NCI-H510A treated with DMSO at 0.1 percent for 48 hours (cell line): ENCODE data around the gene TTC6.
"Not testable (repeated sequence)": the region's sequence is repeated elsewhere in the genome, so short reads cannot be mapped to it uniquely, and the experiment has no call there.

Source experiments
- DNase-seq: peaks from one replicate; lab custom pipeline; 2025; lab: John Stamatoyannopoulos, UW

TTC6 gene

GRCh38 chr14:37594971-37595808 is at the start of gene TTC6, which contains the start of gene FOXA1:
Gene TTC6, plus strand, starts transcription at chr14:37595629. Its CDS starts 26,436 bp downstream, at chr14:37622065.
Gene FOXA1, minus strand, starts transcription at chr14:37595249. Its CDS starts 277 bp downstream, at chr14:37594972.
- DNase-seq: peak; percentile 87

GRCh38 chr14:37546621-37547447 is 48.6 kb upstream of the TTC6 start:
- peak; percentile 61 for DNase-seq

- DNase-seq: no peak
Measured at GRCh38 chr14:37550511-37550910, 44.9 kb upstream of the TTC6 start.

- no peak for DNase-seq
Measured at GRCh38 chr14:37551119-37551518, 44.3 kb upstream of the TTC6 start.

- no peak for DNase-seq
Measured at GRCh38 chr14:37553935-37554550, 41.4 kb upstream of the TTC6 start.

- DNase-seq: not testable (repeated sequence)
Measured at GRCh38 chr14:37555596-37555995, 39.8 kb upstream of the TTC6 start.

GRCh38 chr14:37558740-37559139 is 36.7 kb upstream of the TTC6 start:
- DNase-seq: no peak

- DNase-seq: no peak
Measured at GRCh38 chr14:37559386-37559785, 36.0 kb upstream of the TTC6 start.

GRCh38 chr14:37563189-37563588 is 32.2 kb upstream of the TTC6 start:
- no peak for DNase-seq

- DNase-seq: no peak
Measured at GRCh38 chr14:37565550-37565949, 29.9 kb upstream of the TTC6 start.

GRCh38 chr14:37566811-37567371 is 28.5 kb upstream of the TTC6 start:
- no peak for DNase-seq

- no peak for DNase-seq
Measured at GRCh38 chr14:37569729-37570128, 25.7 kb upstream of the TTC6 start.

GRCh38 chr14:37571391-37571790 is 24.0 kb upstream of the TTC6 start:
- DNase-seq: no peak

- no peak for DNase-seq
Measured at GRCh38 chr14:37573356-37573755, 22.1 kb upstream of the TTC6 start.

GRCh38 chr14:37579274-37579673 is 16.2 kb upstream of the TTC6 start:
- DNase-seq: no peak

GRCh38 chr14:37580146-37580545 is 15.3 kb upstream of the TTC6 start:
- DNase-seq: no peak

- peak; percentile 77 for DNase-seq
Measured at GRCh38 chr14:37583358-37584210, 11.8 kb upstream of the TTC6 start.

- peak; percentile 37 for DNase-seq
Measured at GRCh38 chr14:37584211-37585100, 11.0 kb upstream of the TTC6 start.

- peak; percentile 37 for DNase-seq
Measured at GRCh38 chr14:37585101-37585511, 10.3 kb upstream of the TTC6 start.
